Activated CD4-positive, alpha-beta T cell treated with anti-CD3 and anti-CD28 coated beads, Interleukin-2, Interleukin-6, amounts not matched to agents 100 ng/mL and 50 ng/mL, durations not matched to agents 16 hours and 8 hours (primary cell): Measurements from ENCODE around the gene TMEM74B.
"Not testable (repeated sequence)": the region's sequence is repeated elsewhere in the genome, so short reads cannot be mapped to it uniquely, and the experiment has no call there.

ENCODE experiments used
- DNase-seq: peaks from one replicate; pipeline ENCODE4 v3.0.0-alpha.2; 2020

TMEM74B gene

GRCh38 chr20:1184638-1185315 lies at the start of gene TMEM74B:
Gene TMEM74B (minus strand): TSS chr20:1184981. CDS start chr20:1183801, 1,180 bp downstream.
- no peak for DNase-seq

DNA sequence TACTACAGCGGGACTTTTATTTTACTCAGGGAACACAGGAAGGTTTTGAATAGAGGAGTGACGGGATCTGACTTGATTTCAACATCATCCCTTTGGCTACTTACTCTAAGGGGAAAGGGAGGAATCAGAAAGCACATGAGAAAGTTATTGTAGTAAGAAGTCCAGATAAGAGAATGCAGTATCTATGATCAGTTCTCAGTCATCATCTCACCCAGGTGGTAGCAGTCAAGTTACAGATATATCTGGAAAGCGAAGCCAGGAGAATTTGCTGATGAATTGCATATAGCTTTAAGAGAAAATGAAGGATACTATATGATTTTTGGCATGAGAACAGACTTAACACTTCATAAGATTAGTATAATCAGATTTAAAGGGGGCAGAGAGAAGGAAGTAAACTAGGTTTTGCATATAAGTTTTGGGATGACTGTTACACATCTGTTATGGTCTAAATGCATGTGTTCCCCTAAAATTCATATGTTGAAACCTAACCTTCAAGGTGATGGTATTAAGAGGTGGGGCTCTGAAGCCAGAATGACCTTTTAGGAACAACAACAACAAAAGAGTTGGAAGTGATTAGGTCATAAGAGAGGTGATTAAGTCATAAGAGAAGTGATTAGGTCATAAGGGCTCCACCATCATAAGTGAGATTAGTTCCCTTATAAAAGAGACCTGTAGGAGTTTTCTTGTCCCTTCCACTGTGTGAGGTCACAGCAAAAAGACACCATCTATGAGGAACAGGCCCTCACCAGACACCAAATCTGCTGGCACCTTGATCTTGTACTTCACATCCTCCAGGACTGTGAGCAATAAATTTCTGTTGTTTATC lies 47.7 kb upstream of the TMEM74B start:
- no peak for DNase-seq

- no peak for DNase-seq
Measured at GRCh38 chr20:1229541-1229940, 44.8 kb upstream of the TMEM74B start.

GRCh38 chr20:1225783-1226654 lies 41.2 kb upstream of the TMEM74B start, which contains the start of gene RAD21L1:
Gene RAD21L1 (plus strand): TSS chr20:1226044. CDS start chr20:1228454, 2,410 bp downstream.
- DNase-seq = peak; percentile 89

DNA sequence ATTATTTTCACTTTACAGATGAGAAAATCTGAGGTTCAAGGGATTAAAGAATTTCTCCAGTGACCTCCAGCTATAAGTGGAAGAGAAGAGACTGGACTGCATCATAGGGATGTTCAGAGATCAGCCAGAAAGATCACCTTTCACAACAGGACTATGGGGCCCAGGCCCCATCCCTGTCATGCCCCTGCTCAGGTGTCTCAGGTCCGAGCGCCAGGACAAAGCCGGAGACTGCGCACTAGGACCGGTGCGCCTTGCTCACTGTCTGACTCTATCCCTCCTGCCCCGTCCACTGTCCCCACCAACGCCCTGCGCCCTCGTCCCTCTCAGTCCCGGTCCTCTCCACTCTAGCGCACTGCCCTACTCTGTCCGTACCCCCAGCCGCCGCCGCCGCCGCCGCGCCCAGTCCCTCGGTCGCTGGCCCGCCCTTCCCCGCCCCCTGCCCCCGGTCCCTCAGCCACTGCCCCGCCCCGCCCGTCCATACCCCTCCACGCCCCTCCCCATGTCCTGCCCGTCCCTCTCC lies 40.5 kb upstream of the TMEM74B start:
- no peak for DNase-seq

GRCh38 chr20:1224205-1224890 lies 39.6 kb upstream of the TMEM74B start:
- no peak for DNase-seq

DNA sequence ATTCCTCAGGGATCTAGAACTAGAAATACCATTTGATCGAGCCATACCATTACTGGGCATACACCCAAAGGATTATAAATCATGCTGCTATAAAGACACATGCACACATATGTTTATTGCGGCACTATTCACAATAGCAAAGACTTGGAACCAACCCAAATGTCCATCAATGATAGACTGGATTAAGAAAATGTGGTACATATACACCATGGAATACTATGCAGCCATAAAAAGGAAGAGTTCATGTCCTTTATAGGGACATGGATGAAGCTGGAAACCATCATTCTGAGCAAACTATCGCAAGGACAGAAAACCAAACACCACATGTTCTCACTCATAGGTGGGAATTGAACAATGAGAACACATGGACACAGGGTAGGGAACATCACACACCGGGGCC lies 38.0 kb upstream of the TMEM74B start:
- not testable (repeated sequence) for DNase-seq

GRCh38 chr20:1216527-1217427 lies 32.0 kb upstream of the TMEM74B start:
- not testable (repeated sequence) for DNase-seq

DNA sequence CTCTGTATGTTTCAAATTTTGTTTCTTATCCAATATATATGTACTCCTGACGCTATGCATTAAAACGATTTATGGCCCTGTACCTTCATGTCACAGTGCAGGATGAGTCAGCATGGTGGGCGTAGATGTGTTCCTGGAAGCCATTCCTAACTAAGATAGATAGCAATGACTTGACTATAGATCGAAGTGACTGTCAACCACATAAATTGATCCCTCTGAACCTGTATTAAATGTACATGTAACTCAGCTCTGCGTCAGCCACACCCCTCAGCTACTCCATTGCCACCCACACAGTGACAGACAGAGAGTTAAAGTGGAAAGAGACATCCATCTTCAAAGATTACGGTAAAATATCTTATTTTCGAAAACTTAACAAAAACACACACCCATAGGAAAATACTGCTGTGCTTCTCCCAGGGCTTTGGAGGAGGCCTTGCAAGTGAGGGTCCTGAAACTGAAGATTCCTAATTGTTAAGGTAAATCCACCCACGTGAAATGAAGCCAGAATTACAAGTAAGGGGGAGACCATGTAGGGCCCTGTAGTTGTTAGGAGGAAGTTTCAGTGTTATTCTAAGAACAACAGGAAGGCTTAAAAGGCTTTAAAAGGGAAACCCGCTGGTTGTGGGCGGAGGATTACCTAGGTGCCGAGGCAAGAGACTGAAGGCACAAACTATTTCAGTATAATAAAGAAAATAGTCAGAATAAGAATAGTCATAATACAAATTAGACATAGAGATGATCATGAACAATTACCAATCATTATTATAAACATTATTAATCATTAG lies 30.8 kb upstream of the TMEM74B start:
- peak; percentile 45 for DNase-seq

DNA sequence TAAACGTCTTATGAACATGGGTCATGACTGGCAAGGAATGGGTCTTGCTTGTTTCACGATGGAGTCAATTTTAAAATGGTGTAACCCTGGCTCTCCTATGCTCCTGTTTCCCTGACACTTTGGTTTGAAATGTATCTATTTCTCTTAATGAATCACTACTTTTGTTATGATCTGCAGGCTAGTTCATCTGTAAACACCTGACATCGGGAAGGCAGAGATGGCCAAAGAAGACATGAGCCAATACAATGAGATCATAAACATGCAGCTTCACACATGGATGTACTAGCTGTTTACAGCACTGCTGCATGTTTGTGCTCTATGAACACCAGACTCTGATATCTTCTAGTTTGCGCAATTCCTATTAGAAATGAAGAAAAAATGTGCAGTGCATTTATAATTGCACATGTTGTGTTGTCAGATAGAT lies 30.1 kb upstream of the TMEM74B start:
- DNase-seq = peak; percentile 12

DNA sequence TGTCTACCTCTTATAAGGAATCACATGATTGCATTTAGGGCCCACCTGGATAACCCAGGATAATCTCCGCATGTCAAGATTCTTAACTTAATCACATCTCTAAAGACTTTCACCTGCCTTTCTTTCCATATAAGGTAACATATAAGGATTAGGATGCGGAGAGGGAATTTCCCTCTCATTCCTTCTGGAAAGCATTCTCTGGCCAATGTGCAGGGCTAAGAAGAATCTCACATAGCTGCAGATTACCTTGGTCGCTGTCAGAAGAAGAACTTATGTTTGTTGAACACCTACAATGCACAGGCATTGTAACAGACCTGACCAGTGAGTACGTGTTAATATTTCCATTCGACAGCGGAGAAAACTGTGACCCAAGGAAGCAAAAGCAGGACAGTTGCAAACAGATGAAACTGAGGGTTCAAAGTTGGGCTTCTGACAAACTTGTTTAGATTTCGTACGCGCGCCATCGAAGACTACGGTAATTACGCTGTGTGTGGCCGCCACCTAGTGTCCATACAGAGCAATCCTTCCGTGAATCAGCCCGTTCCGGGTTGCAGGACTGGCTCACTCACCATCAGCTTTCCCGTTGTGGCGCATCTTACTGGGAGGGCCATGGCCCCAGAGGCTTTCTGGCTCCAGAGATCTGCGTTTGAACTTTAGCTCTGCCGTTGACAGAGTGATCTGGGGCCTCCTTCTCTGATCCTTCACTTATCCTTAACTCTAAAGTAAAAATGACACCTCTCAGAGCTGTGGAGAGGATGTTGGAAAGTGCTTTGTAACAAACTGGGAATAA lies 28.0 kb upstream of the TMEM74B start:
- DNase-seq = peak; percentile 80

DNA sequence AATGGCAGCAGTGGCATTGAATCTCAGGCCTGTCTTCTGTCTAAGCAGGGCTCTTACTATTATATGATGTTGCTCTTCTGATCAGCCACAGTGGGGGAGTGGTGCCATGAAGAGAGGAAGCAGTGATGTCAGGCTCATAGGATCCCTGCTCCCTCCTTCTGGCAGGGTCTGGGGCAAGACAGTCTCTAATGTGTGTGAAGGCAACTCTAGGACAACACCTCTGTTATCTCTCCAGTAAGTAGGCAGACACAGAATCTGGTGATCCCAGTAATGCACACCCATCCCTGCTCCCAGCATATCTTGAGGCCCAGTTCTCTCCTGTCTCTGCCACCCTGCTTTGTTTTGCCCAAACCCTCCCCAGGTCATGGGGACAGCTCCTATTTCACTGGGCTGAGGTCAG lies 27.2 kb upstream of the TMEM74B start:
- DNase-seq = no peak

GRCh38 chr20:1210501-1210900 lies 25.7 kb upstream of the TMEM74B start:
- DNase-seq = no peak

GRCh38 chr20:1209447-1210387 lies 24.9 kb upstream of the TMEM74B start:
- DNase-seq = no peak

- DNase-seq = no peak
Measured at GRCh38 chr20:1207293-1207878, 22.6 kb upstream of the TMEM74B start.

DNA sequence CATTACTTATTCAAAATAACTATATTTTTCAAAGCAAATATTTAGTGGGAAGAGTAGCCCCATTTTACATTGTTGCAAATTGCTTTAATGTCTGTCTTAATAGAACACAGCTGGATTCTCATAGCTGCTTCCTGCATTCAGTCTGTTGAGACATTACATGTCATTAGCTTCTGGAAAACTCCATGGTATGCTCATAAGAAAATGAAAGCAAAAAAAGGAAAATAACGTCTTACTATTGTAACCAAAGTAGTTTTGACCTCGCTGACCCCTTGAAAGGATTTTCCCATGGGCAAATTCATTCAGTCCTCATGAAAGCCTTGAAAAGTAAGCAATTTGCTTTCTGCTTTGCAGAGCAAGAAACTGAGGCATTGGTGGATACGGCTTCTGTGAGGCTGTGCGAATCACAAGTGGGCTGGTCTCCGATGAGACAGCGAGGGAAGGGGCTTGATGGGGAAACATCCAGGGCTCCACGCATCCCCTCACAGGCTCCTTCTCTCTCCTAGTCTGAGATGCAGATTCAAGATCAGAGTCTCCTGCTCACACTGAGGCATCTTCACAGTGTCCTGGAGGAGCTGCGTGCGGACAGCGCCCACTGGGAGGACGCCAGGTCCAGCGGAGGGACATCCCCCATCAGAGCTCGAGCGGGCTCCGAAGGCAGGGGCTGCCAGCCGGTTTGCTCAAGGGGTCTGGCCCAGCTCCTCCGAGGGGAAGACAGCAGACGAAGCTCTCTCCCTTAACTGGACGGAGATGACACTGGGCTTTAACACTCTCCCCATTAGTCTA lies 21.8 kb upstream of the TMEM74B start:
- no peak for DNase-seq

GRCh38 chr20:1205802-1206201 lies 21.0 kb upstream of the TMEM74B start:
- no peak for DNase-seq
